G401.6 (cell line): ENCODE data around the gene COL28A1.
"Not testable (repeated sequence)": the region's sequence is repeated elsewhere in the genome, so short reads cannot be mapped to it uniquely, and the experiment has no call there.

ENCODE experiments used
- FAIRE-seq: peaks from 2 replicates; lab custom pipeline; 2012; peaks lifted over from hg19 to GRCh38; lab: Jason Lieb, UNC

Gene COL28A1

GRCh38 chr7:7464991-7465765 lies 70.5 kb downstream of the COL28A1 start:
- FAIRE-seq, result not testable (repeated sequence)

GRCh38 chr7:7454000-7454399 lies 81.7 kb downstream of the COL28A1 start:
- FAIRE-seq, result peak; percentile 59

GRCh38 chr7:7452652-7453051 lies 83.0 kb downstream of the COL28A1 start:
- FAIRE-seq, result no peak

- no peak for FAIRE-seq
Observed at GRCh38 chr7:7452119-7452518, 83.6 kb downstream of the COL28A1 start.

GRCh38 chr7:7449055-7449454 lies 86.6 kb downstream of the COL28A1 start:
- FAIRE-seq, result no peak

GRCh38 chr7:7446616-7447015 lies 89.1 kb downstream of the COL28A1 start:
- FAIRE-seq, result no peak

GRCh38 chr7:7443806-7444350 lies 91.8 kb downstream of the COL28A1 start:
- peak; percentile 3 for FAIRE-seq

GRCh38 chr7:7439564-7439963 lies 96.1 kb downstream of the COL28A1 start:
- FAIRE-seq, result no peak

- FAIRE-seq, result no peak
Observed at GRCh38 chr7:7438851-7439250, 96.8 kb downstream of the COL28A1 start.

GRCh38 chr7:7435978-7436377 lies 99.7 kb downstream of the COL28A1 start:
- peak; percentile 48 for FAIRE-seq

- no peak for FAIRE-seq
Observed at GRCh38 chr7:7434329-7434728, 101.3 kb downstream of the COL28A1 start.

GRCh38 chr7:7433811-7434210 lies 101.9 kb downstream of the COL28A1 start:
- FAIRE-seq, result peak; percentile 21

- no peak for FAIRE-seq
Observed at GRCh38 chr7:7432979-7433378, 102.7 kb downstream of the COL28A1 start.

- FAIRE-seq, result no peak
Observed at GRCh38 chr7:7428806-7429205, 106.9 kb downstream of the COL28A1 start.

- FAIRE-seq, result no peak
Observed at GRCh38 chr7:7427363-7427762, 108.3 kb downstream of the COL28A1 start.

GRCh38 chr7:7426676-7427075 lies 109.0 kb downstream of the COL28A1 start:
- FAIRE-seq, result no peak

- no peak for FAIRE-seq
Observed at GRCh38 chr7:7425321-7425720, 110.4 kb downstream of the COL28A1 start.

GRCh38 chr7:7424151-7424873 lies 111.4 kb downstream of the COL28A1 start:
- FAIRE-seq, result peak; percentile 97

- no peak for FAIRE-seq
Observed at GRCh38 chr7:7422641-7423040, 113.0 kb downstream of the COL28A1 start.

- no peak for FAIRE-seq
Observed at GRCh38 chr7:7421826-7422225, 113.8 kb downstream of the COL28A1 start.

- FAIRE-seq, result no peak
Observed at GRCh38 chr7:7418997-7419396, 116.7 kb downstream of the COL28A1 start.

GRCh38 chr7:7417851-7418250 lies 117.8 kb downstream of the COL28A1 start:
- FAIRE-seq, result no peak

GRCh38 chr7:7417414-7417813 lies 118.3 kb downstream of the COL28A1 start:
- FAIRE-seq, result no peak
